NCI-H1417 (cell line): Measurements from ENCODE around the gene WWC2.

Experiments
- DNase-seq, 3 experiments: peaks; one replicate each; lab custom pipeline; 2025; lab: John Stamatoyannopoulos, UW

Gene WWC2

DNA sequence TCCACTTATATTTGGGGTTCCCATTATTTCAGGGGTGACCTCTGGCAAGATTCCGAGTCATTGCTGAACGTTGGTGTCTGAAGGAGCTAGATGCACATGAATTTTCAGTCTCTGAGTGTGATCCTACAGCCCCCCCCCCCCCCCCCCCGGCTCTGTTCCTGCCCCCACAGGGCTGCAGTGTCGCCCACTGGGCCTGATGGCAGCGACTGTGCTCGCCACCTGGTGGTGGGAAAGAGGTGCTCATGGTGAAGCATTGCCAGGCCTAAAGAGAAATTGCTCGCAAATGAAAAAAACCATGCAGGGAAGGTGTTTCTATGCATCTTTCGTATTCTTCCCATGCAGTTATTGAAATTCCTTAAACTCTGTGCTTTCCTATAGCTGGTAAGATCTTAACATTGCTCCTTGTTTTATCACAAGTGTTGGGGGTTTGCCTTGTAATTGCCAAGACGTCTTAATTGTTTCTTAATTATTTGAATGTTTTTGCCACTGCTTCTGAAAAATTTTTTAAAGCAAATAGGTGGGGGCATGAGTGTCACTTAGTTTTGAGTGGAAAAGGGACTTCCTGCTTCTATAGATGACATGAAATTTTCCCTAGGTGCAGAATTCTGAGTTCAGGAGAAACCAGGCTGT lies 157.8 kb downstream of the WWC2 start:
- DNase-seq, result peak; percentile 5 to 56 (median 16)

GRCh38 chr4:183257808-183258207 lies 158.8 kb downstream of the WWC2 start:
- DNase-seq, result peak in 2 of 3 experiments; percentile 14 to 35

GRCh38 chr4:183260491-183261151 lies 161.6 kb downstream of the WWC2 start:
- peak in 2 of 3 experiments; percentile 2 to 61 for DNase-seq

DNA sequence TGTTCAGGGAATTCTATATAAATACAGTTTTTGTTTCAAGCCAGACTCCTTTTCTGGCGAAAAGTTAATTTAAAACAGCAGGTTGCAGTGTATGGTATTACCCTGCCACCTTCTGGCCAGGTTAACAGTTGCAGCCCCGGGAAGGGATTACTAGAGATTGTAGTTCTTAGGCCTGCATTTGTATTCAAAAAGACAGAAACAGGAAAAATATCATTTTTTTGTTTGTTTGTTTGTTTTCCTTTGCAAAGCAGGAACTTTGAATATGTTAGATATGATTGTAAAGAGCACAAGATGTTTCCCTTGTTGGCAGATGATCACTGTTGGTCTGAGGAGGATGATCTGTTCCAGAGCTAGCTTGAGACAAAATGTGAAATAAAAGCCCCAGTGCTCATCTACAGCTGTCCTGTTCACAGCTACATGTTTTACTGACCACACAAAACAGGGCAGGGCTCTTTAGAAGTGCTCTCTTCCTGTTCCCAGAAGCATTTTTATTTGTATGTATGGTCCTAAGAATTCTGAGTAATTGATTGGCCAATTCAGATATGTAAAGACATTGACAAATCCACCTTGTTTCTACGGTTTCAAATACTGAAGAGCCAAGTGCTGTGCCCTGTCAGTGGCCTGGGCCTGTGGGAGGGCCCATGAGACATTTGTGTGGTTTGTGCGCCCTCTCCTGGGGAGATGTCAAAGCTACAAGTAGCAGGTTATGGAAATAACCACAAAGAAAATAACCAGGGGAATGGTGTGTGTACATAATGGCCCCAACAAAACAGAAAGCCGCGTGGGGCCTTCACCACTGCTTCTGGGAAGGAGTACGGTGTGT lies 163.1 kb downstream of the WWC2 start:
- peak; percentile 61 to 82 (median 80) for DNase-seq

- no peak for DNase-seq
These were observed 163.7 kb downstream of the WWC2 start for GRCh38 chr4:183262776-183263100.

GRCh38 chr4:183263787-183264386 lies 164.8 kb downstream of the WWC2 start:
- DNase-seq, result peak in 2 of 3 experiments; percentile 6 to 42

- no peak for DNase-seq
These were observed 165.6 kb downstream of the WWC2 start for GRCh38 chr4:183264614-183265013.

DNA sequence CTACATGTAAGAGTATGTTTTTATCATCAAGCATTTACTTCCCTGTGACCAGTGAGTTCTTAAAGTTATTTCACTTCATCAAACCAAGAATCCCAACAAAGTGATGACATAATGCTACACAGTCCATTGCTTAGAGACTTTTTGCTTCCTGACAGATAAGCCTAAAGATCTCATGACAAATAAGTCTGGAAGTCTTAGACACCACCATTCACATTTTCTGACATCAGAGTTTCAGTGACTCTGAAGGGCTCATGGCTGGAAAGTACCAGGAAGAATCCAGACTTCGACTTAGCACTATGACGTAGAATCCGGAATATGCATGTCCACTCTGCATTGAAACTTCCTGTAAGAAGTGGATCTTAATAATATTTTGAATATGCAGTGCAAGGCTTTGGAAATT lies 167.3 kb downstream of the WWC2 start:
- no peak for DNase-seq

- no peak for DNase-seq
These were observed 169.5 kb downstream of the WWC2 start for GRCh38 chr4:183268556-183268955.

DNA sequence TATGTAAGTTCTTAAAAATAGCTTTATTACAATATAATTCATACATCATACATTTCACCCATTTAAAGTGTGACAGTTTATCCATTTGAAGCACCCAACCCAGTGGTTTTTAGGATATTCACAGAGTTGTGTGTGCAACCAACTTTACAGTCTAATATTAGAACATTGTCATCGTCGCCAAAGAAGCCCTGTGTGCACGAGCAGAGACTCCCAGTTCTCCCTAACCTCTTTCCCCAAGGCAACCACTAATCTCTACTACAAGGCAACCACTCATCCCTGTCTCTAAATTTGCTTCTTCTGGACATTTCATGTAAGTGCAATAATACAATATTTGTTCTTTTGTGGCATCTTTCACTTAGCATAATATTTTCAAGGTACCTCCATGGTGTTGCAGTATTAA lies 173.3 kb downstream of the WWC2 start:
- DNase-seq, result no peak

DNA sequence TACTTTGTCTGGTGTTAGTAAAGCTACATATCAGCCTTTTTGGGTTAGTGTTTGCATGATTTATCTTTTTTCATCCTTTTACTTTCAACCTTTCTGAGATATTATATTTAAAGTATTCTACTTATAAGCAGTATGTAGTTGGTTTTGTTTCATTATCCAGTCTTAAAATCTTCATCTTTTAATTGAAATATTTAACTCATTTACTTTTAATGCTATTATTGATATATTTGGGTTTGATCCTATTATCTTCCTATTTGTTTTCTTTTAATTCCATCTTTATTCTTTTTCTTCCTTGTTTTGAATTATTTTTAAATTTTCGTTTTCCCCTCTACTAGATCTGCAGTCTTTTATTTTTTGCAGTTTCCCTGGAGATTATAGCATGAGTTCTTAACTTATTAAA lies 177.0 kb downstream of the WWC2 start:
- no peak for DNase-seq

DNA sequence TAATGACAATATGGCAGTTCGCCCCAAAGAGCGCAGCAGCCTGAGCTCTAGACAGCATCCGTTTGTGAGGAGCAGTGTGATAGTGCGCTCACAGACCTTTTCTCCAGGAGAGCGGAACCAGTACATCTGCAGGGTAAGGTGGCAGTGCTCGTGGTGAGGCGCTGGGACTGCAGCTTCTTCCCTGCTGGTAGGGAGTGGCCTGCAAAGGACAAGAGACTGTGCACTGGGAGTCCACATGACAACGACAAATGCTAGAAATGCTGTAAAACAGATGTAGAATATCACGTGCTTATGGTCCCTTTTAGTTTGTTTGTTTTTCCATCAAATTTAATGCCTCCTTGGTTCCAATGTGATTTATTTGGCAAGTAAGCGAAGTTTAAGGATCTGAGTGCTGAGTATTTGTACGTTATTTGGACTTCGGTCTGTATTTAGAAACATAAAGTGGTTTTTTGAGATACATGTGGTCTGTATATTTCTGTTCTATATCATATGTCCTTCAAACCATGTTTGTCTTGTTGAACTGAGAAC lies 185.3 kb downstream of the WWC2 start:
- DNase-seq, result peak in 2 of 3 experiments; percentile 28 to 78

DNA sequence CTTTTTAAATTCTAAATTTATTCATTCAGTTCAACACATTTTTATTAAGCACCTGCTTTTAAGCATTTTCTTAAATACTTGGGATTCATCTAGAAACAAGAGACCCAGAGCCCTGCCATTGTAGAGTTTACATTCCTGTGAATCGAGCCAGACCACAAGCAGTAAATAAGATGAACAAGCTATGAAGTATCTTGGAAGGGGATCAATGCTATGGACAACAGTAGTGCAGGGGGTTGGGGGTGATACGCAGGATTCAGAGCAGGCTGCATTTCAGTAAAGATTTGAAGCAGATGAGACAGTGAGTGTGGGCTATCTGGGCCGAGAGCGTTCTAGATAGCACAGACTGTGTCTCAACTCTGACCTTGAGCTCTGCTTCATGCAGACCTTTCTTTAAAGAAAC lies 185.9 kb downstream of the WWC2 start:
- no peak for DNase-seq

DNA sequence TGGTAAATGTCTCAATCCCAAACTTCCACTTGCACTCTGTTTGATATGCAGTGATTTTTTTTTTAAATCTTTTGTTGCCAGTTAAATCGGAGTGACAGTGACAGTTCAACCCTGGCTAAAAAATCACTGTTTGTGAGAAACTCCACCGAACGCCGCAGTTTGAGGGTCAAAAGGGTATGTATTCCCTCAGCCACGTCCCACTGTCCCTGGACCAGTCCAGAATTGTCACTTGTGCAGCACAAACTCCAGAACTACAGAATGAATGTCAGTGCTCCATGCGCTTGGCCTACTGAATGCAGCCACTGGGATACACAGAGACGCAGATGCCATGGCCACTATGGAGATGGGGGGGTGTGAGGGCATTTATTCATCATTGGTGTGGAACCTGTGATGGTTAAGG lies 186.8 kb downstream of the WWC2 start:
- DNase-seq, result no peak

- DNase-seq, result no peak
These were observed 187.7 kb downstream of the WWC2 start for GRCh38 chr4:183286590-183287308.

GRCh38 chr4:183287309-183287659 lies 188.2 kb downstream of the WWC2 start:
- no peak for DNase-seq

- no peak for DNase-seq
These were observed 188.6 kb downstream of the WWC2 start for GRCh38 chr4:183287677-183288076.

- no peak for DNase-seq
These were observed 189.9 kb downstream of the WWC2 start for GRCh38 chr4:183288955-183289354.

- no peak for DNase-seq
These were observed 190.6 kb downstream of the WWC2 start for GRCh38 chr4:183289688-183290087.

DNA sequence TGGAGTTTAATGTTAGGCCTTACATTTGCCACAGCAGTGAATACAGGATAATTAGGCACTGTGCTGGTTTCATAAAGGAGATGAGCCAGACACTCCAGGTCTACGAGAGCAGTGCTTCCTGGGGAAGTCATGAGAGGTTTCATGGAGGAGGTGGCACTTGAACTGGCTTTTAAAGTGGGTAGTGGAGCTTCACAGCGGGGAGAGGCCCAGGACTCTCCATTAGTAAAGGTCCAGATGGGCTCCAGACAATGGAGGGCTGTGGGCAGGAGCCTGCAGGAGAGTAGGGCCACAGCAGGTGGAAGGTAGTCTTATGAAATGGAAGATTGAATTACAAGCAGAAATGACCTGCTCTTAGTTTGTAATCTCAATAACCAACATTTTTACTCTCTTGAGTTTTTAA lies 192.0 kb downstream of the WWC2 start:
- DNase-seq, result peak; percentile 30 to 91 (median 78)

DNA sequence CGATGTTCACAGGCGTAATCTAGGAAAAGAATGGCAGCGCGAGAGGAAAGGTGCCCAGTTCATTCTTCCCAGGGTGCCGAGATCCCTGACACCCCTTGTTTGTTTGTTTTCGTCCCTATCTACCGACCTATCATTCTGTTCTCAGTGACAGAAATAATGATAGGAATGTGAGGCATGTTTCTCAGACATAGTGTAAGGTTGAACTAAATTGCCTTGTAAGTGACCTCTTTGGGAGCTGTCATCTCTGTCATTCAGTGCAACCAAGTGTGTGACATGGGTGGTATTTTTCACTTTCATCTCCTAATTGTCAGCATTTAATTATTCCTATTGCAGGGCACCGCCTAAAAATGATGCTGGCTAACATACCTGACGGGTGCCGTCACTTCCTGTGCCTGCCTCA lies 196.7 kb downstream of the WWC2 start:
- DNase-seq, result no peak

- no peak for DNase-seq
These were observed 198.6 kb downstream of the WWC2 start for GRCh38 chr4:183297675-183298074.
